HG03060 (cell line): ENCODE results near the gene CAMTA1.

Source experiments
- ATAC-seq: cut with Tn5 transposase; IDR thresholded peaks from one replicate; pipeline ENCODE4 v1.9.1; 2021; ENCODE audit warnings: low read depth, moderate number of reproducible peaks; ENCODE audit not compliant: unreplicated experiment

CAMTA1 gene

DNA sequence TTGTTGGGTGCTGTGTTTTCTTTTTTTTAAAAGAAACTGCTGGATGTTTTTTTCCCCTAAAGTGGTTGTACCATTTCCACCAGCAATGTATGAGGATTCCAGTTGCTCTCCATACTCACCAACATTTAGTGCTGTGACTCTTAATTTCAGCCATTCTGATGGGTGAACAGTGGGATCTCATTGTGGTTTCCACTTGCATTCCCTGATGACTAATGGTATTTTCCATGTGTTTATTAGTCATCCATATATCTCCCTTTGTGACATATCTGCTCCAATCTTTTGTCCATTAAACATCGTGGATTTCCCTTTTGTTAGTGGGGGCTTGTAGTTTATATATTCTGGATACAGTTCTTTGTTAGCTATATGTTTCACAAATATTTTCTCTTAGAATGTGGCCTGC, 206.0 kb downstream of the CAMTA1 start:
- no peak for ATAC-seq

DNA sequence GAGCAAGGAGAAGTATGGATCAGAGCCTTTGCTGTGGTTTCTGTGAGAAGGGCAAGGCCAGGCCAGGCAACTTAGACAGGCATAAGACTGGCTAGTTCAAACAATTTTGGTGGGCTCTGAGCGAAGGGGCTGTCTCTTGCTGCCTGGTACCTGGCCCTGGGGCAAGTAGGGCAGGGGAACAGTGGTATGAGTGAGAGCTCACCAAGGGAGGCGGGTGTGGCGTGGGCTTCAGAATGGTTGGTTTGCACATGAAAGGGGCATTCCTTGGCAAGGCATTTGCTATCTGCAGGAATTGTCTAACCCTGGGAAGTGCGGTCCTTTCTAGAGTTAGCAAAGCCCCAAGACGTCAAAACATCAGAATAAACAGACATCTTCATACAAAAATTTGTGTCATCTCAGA, 210.5 kb downstream of the CAMTA1 start:
- ATAC-seq: no peak

DNA sequence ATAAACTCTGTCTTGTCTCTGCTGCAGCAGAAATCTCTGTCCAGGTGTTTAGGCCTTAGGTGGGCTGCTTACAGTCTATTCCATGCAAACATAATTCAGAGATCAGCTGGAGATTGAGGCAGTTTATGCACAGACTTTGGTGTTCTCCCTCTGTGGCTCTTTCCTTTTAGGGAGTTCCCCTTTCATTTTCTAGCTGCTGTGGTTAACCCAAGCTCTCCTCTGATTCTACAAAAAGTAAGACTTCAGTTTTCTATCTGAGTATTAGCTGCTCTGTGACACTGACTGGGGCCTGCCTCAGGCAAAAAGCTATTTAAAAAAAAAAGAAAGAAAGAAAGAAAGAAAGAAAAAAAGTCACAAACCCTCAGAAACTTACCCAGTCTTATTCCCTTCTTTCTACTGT, 211.1 kb downstream of the CAMTA1 start:
- ATAC-seq: no peak

DNA sequence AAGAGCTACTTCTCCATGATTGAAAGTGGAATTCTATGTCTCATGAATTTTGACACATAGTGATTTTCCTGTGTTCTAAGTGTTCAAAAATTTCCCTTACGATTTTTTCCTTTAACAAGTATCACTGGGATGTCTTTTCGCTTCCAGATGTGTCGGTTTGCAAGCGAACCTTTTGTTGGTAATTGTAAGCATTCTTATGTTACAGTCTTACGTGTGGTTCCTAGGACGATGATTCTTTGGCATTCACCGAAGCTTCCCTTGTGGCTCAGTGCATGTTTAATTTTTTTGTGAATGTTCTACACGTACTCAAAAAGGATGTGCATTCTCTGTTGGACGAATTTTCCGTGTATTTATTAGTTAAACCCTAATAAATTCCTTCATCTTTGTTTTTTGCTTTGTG, 211.6 kb downstream of the CAMTA1 start:
- ATAC-seq: no peak

DNA sequence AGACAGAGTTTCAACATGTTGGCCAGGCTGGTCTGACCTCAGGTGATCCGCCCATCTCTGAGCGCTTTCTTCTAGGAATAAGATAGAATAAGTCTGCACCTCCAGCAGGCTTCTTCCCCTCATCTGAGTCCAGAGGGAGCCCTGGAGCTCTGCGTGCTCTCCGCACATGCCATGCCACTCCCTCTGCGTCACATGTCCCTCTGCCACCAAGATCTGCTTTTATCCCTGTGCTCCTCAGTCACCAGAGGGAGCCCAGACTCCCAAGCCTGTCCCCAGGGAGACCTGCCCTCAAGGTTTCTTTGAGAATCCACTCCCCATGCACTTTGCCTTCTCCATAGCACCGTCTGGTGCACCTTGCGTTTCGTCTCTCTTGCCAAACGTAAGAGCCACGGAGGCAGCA, 213.0 kb downstream of the CAMTA1 start:
- no peak for ATAC-seq

DNA sequence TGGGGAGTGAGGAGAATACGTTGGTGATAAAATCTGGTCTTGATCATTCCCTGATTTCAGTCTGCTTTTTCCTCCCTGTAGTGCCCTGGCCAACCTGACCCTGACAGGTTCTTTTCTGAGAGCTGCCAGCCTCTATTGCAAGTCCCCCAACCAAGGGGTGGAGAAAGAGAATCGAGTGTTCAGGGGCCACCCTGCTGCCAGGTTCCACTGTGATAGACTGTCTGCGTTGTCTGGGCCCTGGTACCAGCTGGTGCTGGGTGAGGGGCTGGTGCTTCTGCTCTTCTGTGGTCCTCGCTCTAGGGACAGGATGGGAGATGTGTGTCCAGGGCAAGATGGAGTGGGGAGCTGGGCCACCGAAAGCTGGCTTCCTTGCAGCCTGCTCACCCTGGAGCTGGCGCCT, 214.6 kb downstream of the CAMTA1 start:
- ATAC-seq: no peak

DNA sequence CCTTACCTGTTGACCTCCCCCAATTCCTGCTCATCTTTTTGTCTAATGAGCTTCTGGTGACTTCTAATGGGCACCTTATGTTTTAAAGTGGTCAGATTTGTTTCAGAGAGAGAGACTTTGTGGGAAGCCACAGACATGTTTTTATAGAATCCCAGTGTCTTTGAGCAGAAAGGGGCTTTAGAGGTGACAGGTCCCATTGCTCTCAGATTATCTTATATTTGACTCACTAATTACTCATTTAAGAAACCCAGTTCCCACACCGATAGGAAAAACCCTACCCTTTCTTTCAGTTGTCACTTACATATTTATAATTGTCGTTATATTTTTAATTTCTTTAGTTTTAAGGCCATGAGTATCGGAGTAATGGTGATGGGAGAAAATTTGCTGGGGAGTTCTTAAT, 215.5 kb downstream of the CAMTA1 start:
- no peak for ATAC-seq

DNA sequence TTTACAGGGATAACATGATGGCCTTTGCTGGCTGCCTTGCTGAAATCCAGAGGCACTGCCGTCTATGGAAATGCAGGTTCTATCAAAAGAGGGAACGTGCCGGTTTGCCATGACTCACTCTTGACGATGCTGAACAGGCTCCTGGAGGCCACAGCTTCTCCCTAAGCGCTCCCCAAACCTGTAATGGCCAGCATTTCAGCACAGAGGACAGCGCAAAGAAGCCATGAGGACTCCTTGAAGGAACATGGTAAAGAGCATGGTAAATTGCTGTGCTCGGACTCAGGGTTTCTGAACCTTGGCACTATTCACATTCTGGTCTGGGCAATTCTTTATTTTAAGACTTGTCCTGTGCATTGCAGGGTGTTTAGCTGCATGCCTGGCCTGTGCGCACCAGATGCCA, 217.5 kb downstream of the CAMTA1 start:
- ATAC-seq: no peak

DNA sequence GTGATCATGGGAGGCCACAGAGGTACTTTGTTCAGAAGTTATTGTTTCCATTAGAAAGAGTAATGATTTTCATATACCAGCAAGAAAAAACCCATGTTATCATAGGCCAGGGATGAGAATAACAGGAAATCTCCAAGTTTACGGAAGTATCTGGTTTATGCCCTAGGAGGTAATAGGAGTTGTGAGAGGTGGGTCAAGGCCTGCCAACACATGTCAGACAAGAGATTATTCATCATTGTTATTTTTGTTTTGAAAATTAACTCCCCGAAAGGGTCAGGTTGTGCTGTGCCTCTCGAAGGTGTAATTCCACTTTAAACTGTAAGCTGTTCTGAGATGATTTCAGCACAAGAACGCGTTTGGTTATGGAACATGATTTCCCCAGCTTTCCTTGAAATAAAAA, 218.4 kb downstream of the CAMTA1 start:
- ATAC-seq: no peak

DNA sequence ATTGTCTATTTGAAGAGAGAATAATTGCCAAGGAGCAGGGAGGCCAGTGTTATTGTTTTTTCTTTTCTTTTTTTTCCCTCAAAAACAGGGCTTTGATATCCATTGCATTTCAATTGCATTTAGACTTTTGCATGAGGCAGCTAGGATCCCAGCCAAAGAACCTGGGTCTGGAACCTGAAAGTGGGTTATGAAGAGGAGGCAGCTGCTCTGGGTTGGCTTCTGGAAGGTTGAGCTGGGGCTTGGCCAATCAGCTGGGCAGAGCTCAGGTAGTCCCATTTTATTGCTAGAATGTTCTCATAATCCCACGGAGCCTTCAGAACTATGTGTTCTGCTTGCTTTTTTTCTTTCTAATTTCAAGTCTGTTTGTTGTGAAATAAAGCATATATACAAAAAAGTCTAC, 218.9 kb downstream of the CAMTA1 start:
- ATAC-seq: no peak

DNA sequence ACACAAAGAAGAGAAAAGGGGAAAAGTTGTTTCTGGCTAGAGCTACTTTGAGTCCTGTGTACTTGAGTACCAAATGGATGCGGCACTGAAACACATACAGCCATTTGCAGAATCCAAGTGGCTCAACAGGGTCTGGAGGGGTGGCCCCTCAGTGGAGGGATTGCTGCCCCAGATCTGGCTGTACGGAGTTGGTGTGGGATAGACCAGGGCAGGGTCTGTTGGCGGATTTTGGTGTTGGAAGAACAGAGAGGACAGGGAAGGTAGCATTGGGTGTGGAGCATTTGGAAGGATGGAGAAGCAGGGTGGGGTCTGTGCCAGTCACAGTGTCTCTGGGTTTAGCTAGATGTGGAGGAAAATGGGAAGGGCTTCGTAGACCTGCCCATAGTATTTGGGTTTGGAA, 220.5 kb downstream of the CAMTA1 start:
- no peak for ATAC-seq

DNA sequence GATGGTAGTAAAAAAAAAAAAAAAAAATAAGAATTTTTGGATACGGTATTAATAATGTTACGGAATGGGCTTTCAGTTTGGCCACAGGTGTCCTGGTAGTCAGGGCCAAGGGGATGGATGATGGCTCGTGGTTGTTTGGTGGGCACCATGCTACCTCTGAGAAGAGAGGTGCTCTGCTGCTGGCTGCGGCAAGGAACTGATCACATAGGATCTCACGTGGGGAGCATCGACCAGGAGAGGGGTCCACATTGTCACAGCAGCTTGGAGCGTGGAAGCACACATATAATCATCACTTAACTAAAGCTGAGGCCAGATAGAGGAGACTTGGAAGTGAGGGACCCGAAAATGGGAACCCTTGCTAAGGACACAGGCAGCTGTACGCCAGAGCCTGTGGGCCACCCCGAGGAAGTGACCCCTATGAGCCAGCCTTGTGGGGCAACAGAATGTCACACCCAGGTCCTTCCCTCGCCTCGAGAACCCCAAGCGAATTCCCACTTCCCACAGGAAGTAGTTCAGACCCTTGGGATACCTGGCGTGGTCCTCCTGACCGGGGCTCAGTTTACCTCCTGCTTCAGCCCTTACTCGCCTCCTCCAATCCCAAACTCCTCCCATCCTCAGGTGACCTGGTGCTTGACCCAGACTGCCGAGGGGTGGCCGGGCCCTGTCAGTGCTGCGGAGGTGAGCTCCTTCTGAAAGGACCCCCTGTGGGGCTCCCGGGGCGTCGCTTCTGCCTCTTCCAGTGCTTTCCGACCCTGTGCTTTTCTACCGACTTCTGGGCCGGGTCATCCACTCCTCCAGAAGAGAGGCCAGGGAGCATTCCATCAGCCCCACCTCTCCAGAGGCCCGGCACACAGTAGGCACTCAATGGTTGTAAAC, 222.0 kb downstream of the CAMTA1 start:
- no peak for ATAC-seq

DNA sequence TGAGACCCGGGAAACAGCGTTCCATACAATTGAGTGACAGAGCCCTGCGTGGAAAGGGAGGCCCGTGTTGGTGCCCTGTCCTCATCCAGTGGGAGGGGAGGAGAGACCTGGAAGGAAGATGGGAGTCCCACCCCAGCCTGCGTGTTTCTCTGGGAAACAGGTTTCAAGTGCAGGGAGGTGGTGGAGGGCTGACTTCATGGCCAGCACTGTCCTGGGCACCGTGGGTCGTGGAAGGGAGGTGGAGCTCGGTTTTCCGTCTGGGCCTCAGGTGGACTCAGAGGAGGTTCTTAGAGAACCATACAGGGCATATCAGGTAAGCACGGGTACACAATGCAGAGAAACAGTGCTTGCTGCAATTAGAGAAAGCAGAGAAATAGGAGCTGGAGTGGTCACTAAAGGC, 222.6 kb downstream of the CAMTA1 start:
- ATAC-seq: no peak

DNA sequence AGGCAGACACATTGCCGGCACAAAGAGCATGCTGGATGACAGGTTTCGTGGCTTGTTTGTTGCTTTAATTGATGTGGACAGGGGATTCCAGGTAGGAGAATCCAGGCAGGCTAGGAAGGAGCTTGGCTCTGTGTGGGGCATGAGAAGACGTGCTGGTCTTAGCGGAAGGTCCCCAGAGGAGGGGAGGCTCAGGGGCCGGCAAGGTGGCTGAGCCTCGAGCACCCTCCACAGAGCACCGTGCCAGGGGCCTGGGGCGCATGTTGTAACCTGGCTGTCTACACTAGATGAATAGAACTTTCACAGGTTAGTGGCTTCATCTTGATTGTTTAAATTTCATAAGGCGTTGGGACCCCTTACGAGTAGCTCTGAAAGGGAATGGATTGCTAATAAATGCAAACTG, 223.1 kb downstream of the CAMTA1 start:
- no peak for ATAC-seq

DNA sequence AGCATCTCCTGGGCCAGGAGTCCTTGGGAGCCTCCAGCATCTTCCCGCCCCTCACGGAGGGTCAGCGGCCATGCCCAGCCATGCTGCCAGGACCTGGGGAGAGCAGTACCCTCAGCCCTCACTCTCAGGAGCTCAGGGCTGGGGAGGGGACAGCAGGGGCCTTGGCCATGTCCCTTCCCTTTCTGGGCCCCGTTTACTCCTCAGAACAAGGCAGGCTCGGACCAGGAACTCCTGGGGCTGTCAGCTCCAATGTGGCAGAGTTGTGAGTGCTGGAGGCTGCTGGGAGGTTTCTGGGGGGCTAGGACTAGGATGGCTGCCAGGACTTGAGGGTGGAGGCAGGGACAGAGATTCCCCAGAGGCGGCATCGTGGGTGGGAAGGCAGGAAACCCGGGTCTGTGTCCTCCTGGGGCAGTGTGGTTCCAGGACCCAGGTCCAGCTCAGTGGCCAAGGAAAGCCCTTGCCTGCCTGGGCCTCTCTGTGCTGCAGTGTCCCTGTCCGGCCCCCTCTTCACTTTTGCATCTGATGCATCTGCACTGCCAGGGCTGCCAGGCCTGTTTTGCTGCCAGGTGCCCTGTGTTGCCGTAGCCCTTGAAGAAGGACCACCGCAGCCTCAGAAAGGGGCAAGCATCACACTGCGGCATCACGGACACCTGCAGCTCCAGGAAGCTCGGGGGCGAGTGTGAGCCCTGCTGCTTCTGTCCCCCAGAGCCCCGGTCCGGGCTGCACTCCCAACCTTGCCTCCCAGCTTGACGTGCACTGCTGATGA, 223.9 kb downstream of the CAMTA1 start:
- ATAC-seq: no peak

DNA sequence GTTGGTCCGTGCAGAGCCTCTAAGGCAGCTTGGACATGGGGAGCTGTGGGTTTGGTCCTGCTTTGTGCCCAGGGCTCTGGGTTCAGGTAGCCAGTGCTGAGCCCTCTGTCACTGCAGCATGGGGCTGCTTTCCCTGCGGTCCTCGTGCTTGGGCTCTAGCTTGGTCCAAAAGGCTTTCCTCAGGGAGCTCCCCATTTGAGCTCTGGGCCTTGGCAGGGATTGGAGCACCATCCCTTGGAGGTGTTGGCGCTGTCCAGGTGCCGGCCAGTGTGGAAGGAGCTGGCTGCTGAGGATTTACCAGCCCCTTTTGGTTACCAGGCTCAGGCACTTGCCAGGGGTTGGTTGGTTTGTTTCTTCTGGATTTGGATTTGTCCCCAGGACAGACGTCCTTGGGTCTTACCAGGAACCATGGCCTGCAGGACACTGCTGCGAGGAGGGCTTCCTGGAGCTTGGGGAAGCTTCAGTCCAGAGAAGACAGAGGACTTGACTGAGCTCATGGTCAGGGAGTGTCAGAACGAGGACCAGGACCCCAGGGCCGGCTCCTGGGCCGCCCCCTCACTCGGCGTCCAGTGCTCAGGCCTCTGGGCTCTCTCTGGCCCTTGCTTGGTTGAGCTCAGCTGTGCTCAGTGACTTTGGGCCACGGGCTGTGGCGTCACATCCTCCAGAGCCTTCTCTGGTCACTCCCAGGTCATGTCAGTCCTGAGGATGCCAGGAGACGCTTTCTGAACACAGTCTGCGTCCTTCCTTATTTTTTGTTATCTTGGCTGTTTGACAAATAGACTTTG, 224.7 kb downstream of the CAMTA1 start:
- ATAC-seq: no peak

DNA sequence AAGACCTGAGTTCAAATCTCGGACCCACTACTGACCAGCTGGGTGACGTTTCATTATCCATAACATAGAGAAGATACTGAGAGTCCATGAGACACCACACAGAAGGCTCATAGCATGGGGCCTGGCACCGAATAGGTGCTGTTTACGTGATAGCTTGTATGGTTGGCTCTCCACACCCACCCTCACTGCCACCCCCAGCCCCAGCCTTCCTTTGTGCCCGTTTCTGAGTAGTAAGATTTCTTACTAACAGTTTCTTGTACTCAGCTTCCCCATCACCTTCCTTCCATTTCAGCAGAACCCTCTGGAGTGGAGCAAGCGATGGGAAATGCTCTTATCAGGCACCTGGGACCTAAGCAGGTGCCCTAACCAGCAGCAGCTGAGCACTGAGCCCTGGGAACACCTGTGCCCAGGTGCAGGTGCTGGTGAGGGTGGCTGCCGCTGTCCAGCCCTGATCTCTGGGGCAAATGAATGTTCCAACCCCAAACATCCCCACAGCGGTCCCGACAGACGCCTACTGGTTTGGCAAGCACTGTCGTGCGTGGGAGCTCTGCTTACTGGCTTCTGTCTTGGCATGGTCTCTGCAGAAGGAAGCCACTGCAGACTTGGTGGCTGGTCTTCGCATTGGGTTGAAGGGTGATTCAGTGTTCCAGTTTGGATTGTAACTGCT, 225.4 kb downstream of the CAMTA1 start:
- no peak for ATAC-seq

DNA sequence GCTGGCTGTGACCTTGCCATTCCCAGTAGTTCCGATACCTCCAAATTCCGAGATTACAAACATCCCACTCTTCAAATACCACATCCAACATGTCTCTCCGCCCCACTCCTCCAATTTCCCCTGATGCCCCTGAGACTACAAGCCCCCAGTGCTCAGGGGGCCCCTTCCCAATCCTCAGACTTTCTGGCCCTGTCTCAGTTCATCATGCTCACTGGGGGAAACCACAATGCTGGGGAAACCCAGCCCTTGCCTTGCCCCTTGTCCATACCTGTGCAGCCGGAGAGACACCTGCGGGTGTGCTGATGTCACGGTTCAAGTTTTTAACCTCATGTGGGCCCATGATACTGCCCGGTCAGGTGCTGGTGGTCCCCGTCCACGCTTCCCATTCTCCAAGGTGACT, 226.6 kb downstream of the CAMTA1 start:
- ATAC-seq: no peak

DNA sequence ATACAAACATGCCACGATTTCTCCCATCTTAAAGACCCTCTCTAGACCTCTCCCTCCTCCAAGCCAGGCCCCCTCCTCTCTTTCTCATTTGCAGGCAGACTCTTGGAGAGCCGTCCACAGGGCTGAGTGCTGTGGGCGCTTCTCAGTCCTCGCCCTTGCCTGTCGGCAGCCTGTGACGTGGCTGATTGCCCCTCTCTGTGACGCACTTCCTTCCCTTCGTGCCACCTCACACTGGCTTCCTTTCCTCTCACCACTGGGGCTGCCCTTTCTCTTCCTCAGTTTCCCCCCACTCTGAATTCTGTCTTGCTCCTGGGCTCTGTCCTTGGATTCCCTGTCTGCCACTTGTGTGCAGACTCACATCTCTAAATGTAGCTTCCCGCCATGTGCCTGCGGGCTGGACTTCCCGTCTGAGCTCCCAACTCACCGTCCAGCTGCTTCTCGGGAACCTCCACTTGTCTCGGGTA, 227.2 kb downstream of the CAMTA1 start:
- ATAC-seq: no peak

DNA sequence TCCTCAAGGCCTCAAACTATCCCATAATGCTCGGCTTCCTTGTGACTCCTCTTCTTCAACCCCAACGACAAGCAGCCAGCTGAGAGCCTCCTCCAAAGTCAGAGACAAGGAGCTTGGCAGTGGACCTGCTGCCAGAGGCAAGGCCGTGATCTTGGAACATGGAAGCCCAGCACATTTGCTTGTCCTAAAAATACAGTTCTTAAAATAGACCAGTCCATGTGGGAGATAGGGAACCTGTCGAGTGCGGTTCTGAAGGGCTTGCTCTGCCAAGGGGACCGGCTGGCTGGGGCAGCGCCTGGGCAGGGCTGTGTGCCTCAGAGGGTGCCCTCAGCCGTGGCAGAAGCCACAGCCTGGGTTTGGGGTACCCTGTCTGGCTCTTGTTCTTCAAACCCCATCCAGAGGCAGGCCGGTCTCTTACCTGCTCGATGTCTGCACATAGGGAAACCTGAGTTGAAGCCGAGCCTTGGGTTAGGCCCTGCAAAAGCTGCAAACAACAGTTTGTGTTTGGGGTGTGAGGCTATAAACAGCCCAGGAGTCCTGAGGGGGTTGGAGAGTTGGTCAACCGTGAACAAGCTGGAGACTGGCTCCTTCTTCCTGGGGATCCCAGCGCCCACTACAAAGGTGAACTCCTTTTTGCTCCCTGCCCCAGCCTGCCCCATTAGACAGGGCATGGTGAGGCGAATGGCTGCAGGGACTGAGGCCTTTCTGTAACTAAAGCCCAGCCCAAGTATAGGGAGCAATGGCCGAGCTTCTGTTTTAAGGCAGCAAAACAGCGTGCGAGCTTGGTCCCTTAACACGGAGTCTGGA, 228.8 kb downstream of the CAMTA1 start:
- no peak for ATAC-seq
